HEK293 (cell line): ENCODE results near the gene KIAA1328.

Experiments used
- BCL11B ChIP-seq: fragments of 450-650 bp; formaldehyde crosslinking; IDR thresholded peaks from 2 replicates; pipeline ENCODE4 v1.5.1; 2016; ENCODE audit warnings: low read depth, missing biosample characterization, missing genetic modification characterization
- SP7 ChIP-seq: fragments of 450-650 bp; formaldehyde crosslinking; IDR thresholded peaks from 2 replicates; pipeline ENCODE4 v1.5.1; 2016; ENCODE audit warnings: missing biosample characterization, missing genetic modification characterization
- ZNF292 ChIP-seq: fragments of 450-650 bp; formaldehyde crosslinking; IDR thresholded peaks from 2 replicates; pipeline ENCODE4 v1.5.1; 2016; ENCODE audit warnings: low read depth, missing biosample characterization, missing genetic modification characterization, borderline replicate concordance
- ZNF302 ChIP-seq: fragments of 450-650 bp; formaldehyde crosslinking; IDR thresholded peaks from 2 replicates; pipeline ENCODE4 v1.5.1; 2016; ENCODE audit warnings: missing biosample characterization, missing genetic modification characterization, low read depth
- TF ChIP-seq, protein P1 (sequence below): fragments of 450-650 bp; formaldehyde crosslinking; IDR thresholded peaks from 2 replicates; pipeline ENCODE4 v1.5.1; 2016; ENCODE audit warnings: missing biosample characterization, missing genetic modification characterization

DNA sequence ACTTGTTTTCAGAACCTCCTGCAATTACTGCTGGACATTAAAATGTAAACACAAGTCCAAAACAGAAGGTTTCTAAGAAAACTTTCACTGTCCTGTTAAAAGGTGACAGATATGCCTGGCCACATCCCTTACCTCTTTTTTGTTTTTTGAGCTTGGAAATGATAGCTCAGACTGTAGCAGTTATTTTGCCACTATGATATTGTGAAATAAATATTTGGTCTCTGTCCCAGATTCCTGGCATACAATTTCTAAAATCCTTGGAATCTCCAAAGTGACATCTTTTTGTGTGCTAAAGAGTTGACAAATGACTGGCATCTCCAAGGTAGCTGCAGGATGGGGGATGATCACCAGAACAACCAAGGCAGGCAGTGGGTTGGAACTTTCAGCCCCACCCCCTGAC, 17.0 kb upstream of the KIAA1328 start:
- TF ChIP-seq, protein P1, sequence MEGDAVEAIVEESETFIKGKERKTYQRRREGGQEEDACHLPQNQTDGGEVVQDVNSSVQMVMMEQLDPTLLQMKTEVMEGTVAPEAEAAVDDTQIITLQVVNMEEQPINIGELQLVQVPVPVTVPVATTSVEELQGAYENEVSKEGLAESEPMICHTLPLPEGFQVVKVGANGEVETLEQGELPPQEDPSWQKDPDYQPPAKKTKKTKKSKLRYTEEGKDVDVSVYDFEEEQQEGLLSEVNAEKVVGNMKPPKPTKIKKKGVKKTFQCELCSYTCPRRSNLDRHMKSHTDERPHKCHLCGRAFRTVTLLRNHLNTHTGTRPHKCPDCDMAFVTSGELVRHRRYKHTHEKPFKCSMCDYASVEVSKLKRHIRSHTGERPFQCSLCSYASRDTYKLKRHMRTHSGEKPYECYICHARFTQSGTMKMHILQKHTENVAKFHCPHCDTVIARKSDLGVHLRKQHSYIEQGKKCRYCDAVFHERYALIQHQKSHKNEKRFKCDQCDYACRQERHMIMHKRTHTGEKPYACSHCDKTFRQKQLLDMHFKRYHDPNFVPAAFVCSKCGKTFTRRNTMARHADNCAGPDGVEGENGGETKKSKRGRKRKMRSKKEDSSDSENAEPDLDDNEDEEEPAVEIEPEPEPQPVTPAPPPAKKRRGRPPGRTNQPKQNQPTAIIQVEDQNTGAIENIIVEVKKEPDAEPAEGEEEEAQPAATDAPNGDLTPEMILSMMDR (tag by site-specific recombination), result no peak
- TF ChIP-seq ZNF292 (tag by site-specific recombination), result no peak
- TF ChIP-seq BCL11B (tag by site-specific recombination), result no peak
- TF ChIP-seq ZNF302 (tag by site-specific recombination), result no peak
- no peak for TF ChIP-seq SP7 (tag by site-specific recombination)
